ENCODE results near the gene DYNC2LI1. TPM values are rescaled to one million over a fixed set of nuclear protein-coding genes. Genes with fewer than 3 reads are reported as not detected.

DYNC2LI1 gene
- 10.2 TPM for polyA plus RNA-seq (2013, experiment 1 of 2; ENCODE audit: insufficient read length)
- polyA plus RNA-seq (2013, experiment 2 of 2; ENCODE audit: insufficient read length), result 11.1 TPM

DNA sequence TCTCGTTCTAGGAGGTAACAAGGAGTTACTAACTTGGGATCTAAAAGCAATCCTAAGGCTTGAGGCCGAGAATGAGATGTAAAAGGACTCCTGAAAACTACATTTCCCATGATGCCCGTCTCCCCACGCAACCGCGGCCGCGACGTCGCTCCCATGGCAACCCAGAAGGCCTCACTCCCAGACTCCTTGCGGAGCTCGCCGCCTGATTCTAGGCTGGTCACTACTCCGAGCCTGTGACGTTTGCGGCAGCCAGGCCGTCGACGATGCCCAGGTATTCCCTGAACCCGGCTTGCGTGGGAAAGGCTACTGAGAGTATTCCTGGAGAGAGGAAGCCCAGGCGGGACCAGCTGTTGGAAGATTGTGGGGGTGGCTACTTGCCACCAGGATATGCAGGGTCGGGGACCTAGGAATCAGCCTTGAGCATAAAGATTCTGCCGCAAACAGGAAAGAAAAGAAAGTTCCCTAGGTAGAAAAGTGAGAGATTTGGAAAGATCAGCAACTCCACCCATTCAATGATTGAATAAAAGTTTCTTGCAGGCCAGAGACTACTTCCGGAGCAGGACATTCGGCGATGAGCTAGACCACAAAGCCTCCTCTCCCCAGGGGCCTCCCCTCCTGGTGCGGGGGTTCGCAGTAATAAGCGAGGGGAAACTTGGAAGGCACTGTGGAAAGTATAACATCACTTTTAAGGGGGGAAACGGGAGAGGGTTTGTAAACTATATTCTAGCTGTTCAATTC, at the start of gene DYNC2LI1:
TSS of gene DYNC2LI1 (plus strand) at position 164 of the 738 bp plus-strand sequence. CDS start at position 264, 100 bp downstream.
- DNase-seq, result peak; percentile 89

DNA sequence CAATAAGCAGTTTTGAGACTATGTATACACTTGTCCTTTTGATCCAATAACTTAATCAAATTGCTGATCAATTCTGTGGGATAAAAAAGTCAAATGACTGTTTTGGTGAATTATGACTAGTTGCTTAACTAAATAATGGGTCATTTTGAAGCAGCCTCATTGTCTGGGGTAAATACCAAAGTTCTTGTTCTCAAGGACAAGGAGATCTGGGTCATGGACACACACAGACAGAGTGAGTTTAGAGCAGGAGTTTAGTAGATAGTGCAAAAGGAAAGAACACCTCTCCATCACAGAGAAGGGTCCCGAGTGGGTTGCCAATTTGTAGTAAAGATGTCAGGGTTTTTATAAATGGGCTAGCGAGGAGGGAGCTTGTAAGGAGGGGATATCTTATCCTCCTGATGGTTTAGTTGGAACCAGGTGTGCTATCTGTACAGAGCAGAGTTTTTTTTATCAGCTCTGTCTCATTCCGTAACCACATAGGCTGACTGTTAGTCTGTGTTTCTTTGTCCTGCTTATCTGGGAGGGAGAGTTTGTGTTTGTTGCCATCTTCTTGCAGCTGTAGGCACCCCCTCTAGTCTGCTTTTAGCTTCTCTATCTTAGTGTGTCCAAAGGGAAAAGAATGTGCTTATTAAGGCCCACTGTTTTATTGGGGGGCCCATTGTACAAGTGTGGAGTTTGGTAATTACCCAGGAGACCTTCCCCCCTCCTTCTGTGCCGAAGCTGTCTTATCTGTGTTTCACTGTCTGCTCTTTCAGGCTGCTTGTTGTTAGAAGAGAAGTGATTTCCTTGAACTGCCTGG, 48.9 kb upstream of the DYNC2LI1 start:
- DNase-seq, result no peak

DNA sequence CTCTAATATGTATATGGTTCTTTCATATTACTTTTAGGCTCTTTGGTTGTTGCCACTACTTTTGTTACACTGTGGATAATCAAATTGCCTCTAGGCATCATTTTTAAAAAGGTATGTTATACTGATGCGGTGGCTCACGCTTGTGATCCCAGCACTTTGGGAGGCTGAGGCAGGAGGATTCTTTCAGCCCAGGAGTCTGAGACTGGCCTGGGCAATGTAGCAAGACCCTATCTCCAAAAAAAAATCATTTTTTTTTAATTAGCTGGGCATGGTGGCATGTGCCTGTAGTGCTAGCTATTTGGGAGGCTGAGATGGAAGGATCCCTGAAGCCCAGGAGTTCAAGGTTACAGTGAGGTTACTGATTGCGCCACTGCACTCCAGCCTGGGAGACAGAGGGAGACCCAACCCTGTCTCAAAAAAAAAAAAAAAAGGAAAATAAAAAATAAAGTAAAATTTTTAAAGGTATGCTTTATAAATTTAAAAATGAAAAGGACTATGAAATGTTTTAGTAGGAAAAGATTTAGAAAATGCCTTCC, 48.1 kb upstream of the DYNC2LI1 start:
- no peak for DNase-seq

DNA sequence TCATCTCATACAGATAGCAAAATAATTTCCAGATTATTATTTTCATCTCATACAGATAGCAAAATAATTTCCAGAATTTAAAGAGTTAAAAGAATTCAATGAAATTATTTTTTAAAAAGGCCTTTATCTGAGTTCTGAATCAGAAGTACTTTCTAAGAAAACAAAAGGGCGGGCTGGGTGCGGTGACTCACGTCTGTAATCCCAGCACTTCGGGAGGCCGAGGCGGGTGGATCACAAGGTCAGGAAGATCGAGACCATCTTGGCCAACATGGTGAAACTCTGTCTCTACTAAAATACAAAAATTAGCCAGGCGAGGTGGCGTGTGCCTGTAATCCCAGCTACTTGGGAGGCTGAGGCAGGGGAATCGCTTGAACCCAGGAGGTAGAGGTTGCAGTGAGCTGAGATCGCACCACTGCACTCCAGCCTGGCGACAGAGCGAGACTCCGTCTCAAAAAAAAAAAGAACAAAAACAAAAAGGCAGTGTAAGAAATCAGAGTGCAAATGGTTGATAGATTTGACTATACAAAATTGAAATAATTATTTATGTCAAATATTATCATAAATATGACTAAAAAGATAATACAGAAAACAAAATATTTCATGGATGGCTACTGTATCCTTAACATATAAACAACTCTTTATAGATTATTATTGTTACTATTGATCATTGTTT, 46.7 kb upstream of the DYNC2LI1 start:
- peak; percentile 35 for DNase-seq

- no peak for DNase-seq
Measured at GRCh38 chr2:43727634-43728014, 46.2 kb upstream of the DYNC2LI1 start.

DNA sequence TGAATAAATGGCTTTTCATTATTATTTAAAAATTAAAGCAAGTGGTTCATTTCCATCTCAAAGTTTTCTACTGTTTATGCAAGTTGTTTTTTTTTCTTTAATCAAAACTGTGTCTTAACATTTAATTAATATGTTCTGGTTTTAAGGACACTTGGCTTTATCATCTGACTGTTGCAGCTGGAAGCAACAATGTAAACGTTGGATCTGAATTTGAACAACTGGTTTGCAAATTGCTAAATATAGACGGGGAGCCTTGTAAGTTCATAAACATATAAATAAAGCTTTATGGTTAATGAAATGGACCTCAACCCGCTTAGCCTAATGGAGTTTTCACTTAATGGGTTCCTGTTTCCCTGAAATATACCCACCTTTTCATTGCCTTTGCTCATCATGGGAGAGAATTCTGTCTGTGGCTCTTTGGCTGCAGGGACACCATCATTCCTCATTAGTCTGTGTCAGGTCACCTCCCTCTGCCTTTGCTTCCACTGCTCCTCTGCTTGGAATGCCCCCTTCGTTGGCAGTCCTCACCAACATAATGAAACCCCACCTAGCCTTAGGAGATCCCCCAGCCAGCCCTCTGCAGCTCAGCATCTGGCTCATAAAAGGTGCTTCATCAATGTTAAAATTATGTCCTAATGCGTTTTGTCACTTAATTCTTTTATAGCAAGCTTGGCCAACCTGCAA, 44.2 kb upstream of the DYNC2LI1 start:
- DNase-seq, result no peak

DNA sequence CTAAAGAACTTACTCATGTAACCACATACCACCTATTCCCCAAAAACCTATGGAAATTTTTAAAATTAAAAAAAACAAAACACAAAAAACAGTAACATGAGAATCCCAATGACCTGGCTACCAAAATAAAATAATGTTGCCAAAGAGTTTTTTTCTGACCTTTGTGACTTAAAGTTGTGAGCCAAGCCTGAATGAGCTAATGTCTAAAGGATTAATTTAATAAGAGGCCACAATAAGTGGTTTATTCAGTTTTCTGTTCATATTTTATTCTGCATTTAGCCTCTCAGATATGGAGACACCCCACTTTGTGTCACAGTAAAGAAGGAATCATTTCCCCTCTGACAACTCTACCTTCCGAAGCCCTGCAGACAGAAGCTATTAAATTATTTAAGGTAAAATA, 42.6 kb upstream of the DYNC2LI1 start:
- no peak for DNase-seq

GRCh38 chr2:43736637-43737036, 37.2 kb upstream of the DYNC2LI1 start:
- DNase-seq, result no peak

- peak; percentile 92 for DNase-seq
Measured at GRCh38 chr2:43737097-43737854, 36.6 kb upstream of the DYNC2LI1 start.

GRCh38 chr2:43737855-43738254, 36.0 kb upstream of the DYNC2LI1 start:
- DNase-seq, result peak; percentile 23

GRCh38 chr2:43738257-43738656, 35.6 kb upstream of the DYNC2LI1 start:
- DNase-seq, result no peak

DNA sequence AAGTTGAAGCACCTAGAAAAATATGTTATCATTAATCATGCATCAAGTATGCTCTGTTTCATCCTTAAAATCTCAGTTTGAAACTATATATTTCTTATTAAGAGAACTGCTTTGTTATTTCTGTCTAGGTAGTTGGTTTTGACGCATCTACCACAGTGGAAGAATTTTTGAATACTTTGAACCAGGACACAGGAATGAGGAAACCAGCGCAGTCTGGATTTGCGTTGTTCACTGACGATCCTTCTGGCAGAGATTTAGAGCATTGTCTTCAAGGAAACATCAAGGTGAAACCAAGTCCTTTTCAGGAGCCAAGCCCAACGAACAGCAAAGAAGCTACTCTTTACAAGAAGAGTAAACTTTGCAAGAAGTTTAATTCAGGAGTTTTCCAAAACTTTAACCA, 30.1 kb upstream of the DYNC2LI1 start:
- no peak for DNase-seq

GRCh38 chr2:43745457-43745856, 28.4 kb upstream of the DYNC2LI1 start:
- DNase-seq, result peak; percentile 78

DNA sequence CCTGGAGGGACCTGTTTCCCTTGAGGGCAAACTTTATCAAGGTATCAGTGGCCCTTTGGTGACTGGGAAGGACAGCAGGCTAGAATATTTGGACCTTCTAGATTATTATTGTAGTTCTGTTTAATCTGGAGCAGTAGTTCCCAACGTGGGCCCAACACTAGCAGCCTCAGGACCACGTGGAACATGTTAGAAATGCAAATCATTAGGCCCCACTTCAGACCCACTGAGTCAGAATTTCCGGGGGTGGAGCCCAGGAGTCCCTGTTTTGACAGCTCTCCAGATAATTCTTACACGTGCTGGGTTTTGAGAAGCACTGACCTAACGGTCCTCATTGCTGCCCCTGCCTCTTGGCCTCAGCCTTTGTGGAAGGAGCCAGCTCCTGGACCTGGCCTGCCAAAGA, 25.5 kb upstream of the DYNC2LI1 start:
- DNase-seq, result no peak

- no peak for DNase-seq
Measured at GRCh38 chr2:43749583-43749982, 24.3 kb upstream of the DYNC2LI1 start.

GRCh38 chr2:43751476-43751990, 22.3 kb upstream of the DYNC2LI1 start:
- no peak for DNase-seq

DNA sequence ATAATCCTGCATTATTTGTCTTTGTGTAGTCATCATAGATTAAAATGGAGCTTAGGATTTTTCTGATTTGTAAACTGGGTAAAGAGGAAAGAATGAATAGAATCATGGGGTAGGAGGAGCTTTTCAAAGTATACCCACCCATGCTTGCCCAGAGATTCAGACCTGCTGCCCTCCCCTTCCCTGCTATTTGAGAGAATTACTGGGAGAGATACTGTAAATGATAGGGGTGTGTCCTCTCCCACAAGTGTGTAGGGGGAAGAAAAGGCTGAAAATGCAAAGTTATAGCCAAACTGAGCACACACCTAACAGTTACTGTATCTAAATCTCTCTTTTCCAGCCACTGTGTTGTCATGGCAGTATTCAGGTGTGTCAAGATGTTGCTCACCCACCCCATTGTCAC, 21.5 kb upstream of the DYNC2LI1 start:
- no peak for DNase-seq

GRCh38 chr2:43754180-43754579, 19.7 kb upstream of the DYNC2LI1 start:
- DNase-seq, result no peak

GRCh38 chr2:43758739-43759138, 15.1 kb upstream of the DYNC2LI1 start:
- peak; percentile 35 for DNase-seq

- peak; percentile 59 for DNase-seq
Measured at GRCh38 chr2:43759195-43759594, 14.6 kb upstream of the DYNC2LI1 start.

GRCh38 chr2:43762286-43762685, 11.6 kb upstream of the DYNC2LI1 start:
- DNase-seq, result no peak

Data from fibroblast of skin of scalp (primary cell).